ENCODE results near the gene ITGA11. TPM values are rescaled to one million over a fixed set of nuclear protein-coding genes. Genes with fewer than 3 reads are reported as not detected.

The ITGA11 gene
- total and polyA plus RNA-seq, 2 donors from 2014 or later = 3.4 to 11.1 TPM

- peaks cover 0 to 10% (median 5%) of the 10 kb centered on the region in 3 donors for H3K4me1 ChIP-seq (ENCODE audit: control insufficient read depth in 2 of 3, insufficient read depth in 2 of 3, low read depth in 1 of 3, low read length in 3 of 3)
- no peak for FAIRE-seq
- intact Hi-C loops (cut with DNase I) = no loop called here
Measured at GRCh38 chr15:68295014-68295805, 136.8 kb downstream of the ITGA11 start.

DNA sequence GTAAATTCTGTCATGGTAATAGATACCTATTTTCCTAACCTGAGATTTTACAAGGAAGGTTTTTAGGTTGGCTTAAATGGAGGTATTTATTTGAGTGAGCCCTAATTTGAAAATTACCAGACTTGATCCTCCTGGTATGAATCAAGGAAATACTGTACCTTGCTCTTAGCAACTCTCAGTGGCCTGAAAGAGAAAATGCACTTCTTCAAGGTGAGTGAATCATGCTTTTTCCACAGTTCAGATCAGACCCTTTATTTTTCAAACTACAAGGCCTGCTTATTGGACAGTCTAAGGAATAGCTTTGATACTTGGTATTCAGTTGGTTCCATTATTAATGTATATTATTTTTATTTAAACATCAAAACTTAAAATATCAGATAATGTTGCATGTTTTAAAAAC lies 139.0 kb downstream of the ITGA11 start:
- intact Hi-C loops (cut with DNase I) = no loop called here
- TF ChIP-seq, protein P1, sequence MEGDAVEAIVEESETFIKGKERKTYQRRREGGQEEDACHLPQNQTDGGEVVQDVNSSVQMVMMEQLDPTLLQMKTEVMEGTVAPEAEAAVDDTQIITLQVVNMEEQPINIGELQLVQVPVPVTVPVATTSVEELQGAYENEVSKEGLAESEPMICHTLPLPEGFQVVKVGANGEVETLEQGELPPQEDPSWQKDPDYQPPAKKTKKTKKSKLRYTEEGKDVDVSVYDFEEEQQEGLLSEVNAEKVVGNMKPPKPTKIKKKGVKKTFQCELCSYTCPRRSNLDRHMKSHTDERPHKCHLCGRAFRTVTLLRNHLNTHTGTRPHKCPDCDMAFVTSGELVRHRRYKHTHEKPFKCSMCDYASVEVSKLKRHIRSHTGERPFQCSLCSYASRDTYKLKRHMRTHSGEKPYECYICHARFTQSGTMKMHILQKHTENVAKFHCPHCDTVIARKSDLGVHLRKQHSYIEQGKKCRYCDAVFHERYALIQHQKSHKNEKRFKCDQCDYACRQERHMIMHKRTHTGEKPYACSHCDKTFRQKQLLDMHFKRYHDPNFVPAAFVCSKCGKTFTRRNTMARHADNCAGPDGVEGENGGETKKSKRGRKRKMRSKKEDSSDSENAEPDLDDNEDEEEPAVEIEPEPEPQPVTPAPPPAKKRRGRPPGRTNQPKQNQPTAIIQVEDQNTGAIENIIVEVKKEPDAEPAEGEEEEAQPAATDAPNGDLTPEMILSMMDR (IDR thresholded peaks at IDR 0.05; ENCODE audit: borderline replicate concordance, extremely low read depth, insufficient read depth) = no peak
- Histone ChIP-seq H3K9ac (ENCODE audit: low read length in 3 of 3) (no peak overlapping the region), H3K36me3 (ENCODE audit: control insufficient read depth in 2 of 3, insufficient read depth in 3 of 3, low read length in 3 of 3) (peaks cover 5 to 21% (median 19%) of the 10 kb centered on the region in 3 donors), H3K27ac (ENCODE audit: low read depth in 2 of 2, low read length in 2 of 2) (no peak overlapping the region), H3K4me3 (ENCODE audit: low read length in 3 of 3) (no peak overlapping the region), H3K27me3 (ENCODE audit: control insufficient read depth, insufficient read depth, low read length) (no peaks in the 10 kb centered on the region), H3K9me3 (ENCODE audit: control insufficient read depth in 2 of 3, insufficient read depth in 1 of 3, low read length in 3 of 3) (no peaks in the 10 kb centered on the region), H3K4me1 (ENCODE audit: control insufficient read depth in 2 of 3, insufficient read depth in 2 of 3, low read depth in 1 of 3, low read length in 3 of 3) (no peaks in the 10 kb centered on the region)
- FAIRE-seq (no peak), DNase-seq (no peak)

More at GRCh38 chr15:68295014-68295805, 136.8 kb downstream of the ITGA11 start:
- Histone ChIP-seq H3K4me3 (ENCODE audit: low read length in 3 of 3) (no peak overlapping the region), H3K27me3 (ENCODE audit: control insufficient read depth, insufficient read depth, low read length) (no peaks in the 10 kb centered on the region), H3K9ac (ENCODE audit: low read length in 3 of 3) (no peak overlapping the region), H3K27ac (ENCODE audit: low read depth in 2 of 2, low read length in 2 of 2) (no peak overlapping the region), H3K9me3 (ENCODE audit: control insufficient read depth in 2 of 3, insufficient read depth in 1 of 3, low read length in 3 of 3) (no peaks in the 10 kb centered on the region), H3K36me3 (ENCODE audit: control insufficient read depth in 2 of 3, insufficient read depth in 3 of 3, low read length in 3 of 3) (peaks cover 3 to 13% (median 10%) of the 10 kb centered on the region in 3 donors)
- no peak for DNase-seq
- TF ChIP-seq, protein P1 (IDR thresholded peaks at IDR 0.05; ENCODE audit: borderline replicate concordance, extremely low read depth, insufficient read depth) = no peak

DNA sequence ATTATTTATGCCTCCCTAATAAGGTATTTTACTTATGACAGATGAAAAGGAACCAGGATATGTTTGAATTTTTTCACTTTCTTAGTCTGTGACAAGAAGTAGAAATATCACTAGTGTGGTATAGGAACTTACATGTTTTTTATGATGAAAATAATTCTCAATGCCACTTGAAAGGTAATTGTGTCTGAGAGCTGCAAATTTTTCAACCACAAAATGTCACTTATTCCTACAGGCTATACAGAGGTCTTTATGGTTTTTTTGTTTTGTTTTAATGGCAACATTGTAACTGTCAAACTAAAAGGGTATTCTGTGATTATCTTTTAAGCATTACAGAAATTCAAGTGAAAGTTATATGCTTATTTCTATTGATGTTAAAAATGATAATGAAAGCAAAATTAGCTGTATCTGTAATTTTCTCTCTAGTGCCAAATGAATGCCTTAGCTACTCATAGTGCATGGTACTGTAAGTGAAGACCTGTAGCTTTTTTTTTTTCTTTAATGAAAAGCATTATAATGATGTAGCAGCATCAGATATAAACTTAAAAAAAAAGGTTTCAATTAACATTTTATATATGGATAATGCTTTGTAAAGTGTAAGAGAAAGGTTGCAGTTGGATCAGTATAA lies 139.7 kb downstream of the ITGA11 start:
- Histone ChIP-seq H3K9me3 (ENCODE audit: control insufficient read depth in 2 of 3, insufficient read depth in 1 of 3, low read length in 3 of 3) (no peaks in the 10 kb centered on the region), H3K27me3 (ENCODE audit: control insufficient read depth, insufficient read depth, low read length) (no peaks in the 10 kb centered on the region), H3K27ac (ENCODE audit: low read depth in 2 of 2, low read length in 2 of 2) (no peak overlapping the region), H3K36me3 (ENCODE audit: control insufficient read depth in 2 of 3, insufficient read depth in 3 of 3, low read length in 3 of 3) (peaks cover 5 to 21% (median 19%) of the 10 kb centered on the region in 3 donors), H3K4me3 (ENCODE audit: low read length in 3 of 3) (no peak overlapping the region), H3K4me1 (ENCODE audit: control insufficient read depth in 2 of 3, insufficient read depth in 2 of 3, low read depth in 1 of 3, low read length in 3 of 3) (no peaks in the 10 kb centered on the region), H3K9ac (ENCODE audit: low read length in 3 of 3) (no peak overlapping the region)
- FAIRE-seq (no peak), DNase-seq (no peak)
- intact Hi-C loops (cut with DNase I) = no loop called here
- TF ChIP-seq, protein P1 (IDR thresholded peaks at IDR 0.05; ENCODE audit: borderline replicate concordance, extremely low read depth, insufficient read depth) = no peak

All from kidney (tissue), 14 donors.